H1 (cell line): ENCODE data around the gene COMMD7. TPM values are rescaled to one million over a fixed set of nuclear protein-coding genes. Genes with fewer than 3 reads are reported as not detected.
A peak's percentile ranks its signal among the peaks of the same experiment; 100 is the strongest.

Experiments
- CTCF ChIA-PET: fragments of 300-600 bp; sonication (Branson Sonifier 250); formaldehyde crosslinking; loops from one replicate; lab custom pipeline; 2021; ENCODE audit not compliant: partially characterized antibody; lab: Charles Lee
- POLR2A ChIA-PET: fragments of 300-600 bp; sonication (Branson Sonifier 250); formaldehyde crosslinking; loops from one replicate; lab custom pipeline; 2021; ENCODE audit warnings: inconsistent platforms; ENCODE audit not compliant: partially characterized antibody; lab: Charles Lee
- DNase-seq, 2 experiments: peaks; one replicate each; pipeline versions ENCODE4 v3.0.0 to v3.0.0-alpha.2; 2010 to 2022; ENCODE audit warnings: low spot score in 2 of 2, low read depth in 1 of 2, mixed read lengths in 1 of 2
- FAIRE-seq: peaks from 2 replicates; lab custom pipeline; 2011; peaks lifted over from hg19 to GRCh38; lab: Jason Lieb, UNC
- H2AFZ ChIP-seq: 2 replicates; pipeline ENCODE4 v1.8.1; 2012; ENCODE audit warnings: low read length, inconsistent platforms
- H2AK5ac ChIP-seq: 2 replicates; pipeline ENCODE4 v1.6.1; 2013; ENCODE audit warnings: low read depth, low read length
- H2BK120ac ChIP-seq: replicated peaks from 2 replicates; pipeline ENCODE3; 2013; ENCODE audit warnings: low read depth, low read length, inconsistent platforms
- H2BK12ac ChIP-seq: 2 replicates; pipeline ENCODE4 v1.6.1; 2013; ENCODE audit warnings: low read depth, low read length
- H2BK15ac ChIP-seq: 2 replicates; pipeline ENCODE4 v1.6.1; 2013; ENCODE audit warnings: low read length
- H2BK20ac ChIP-seq: 2 replicates; pipeline ENCODE4 v1.6.1; 2013; ENCODE audit warnings: low read length
- H2BK5ac ChIP-seq: 2 replicates; pipeline ENCODE4 v1.6.1; 2013; ENCODE audit warnings: low read depth, low read length
- H3K14ac ChIP-seq: 2 replicates; pipeline ENCODE4 v1.6.1; 2013; ENCODE audit warnings: inconsistent platforms; ENCODE audit not compliant: insufficient read length
- H3K18ac ChIP-seq: 2 replicates; pipeline ENCODE4 v1.6.1; 2013; ENCODE audit warnings: low read length; ENCODE audit errors: extremely low read depth
- H3K23ac ChIP-seq: 2 replicates; pipeline ENCODE4 v1.6.1; 2013; ENCODE audit warnings: inconsistent platforms; ENCODE audit not compliant: insufficient read length
- H3K23me2 ChIP-seq: 2 replicates; pipeline ENCODE4 v1.6.1; 2013; ENCODE audit warnings: low read depth, low read length
- H3K27ac ChIP-seq: 2 replicates; pipeline ENCODE4 v1.6.1; 2011; ENCODE audit warnings: low read depth, low read length, inconsistent platforms
- H3K27me3 ChIP-seq, 4 experiments: replicated peaks in 1 of 4; 1 replicate in 1 of 4; 2 replicates in 3 of 4; pipeline versions ENCODE4 v1.6.1 to v1.8.1; 2011 to 2013; ENCODE audit warnings: low read length in 3 of 4, mild to moderate bottlenecking in 3 of 4, inconsistent platforms in 2 of 4, mixed read lengths in 2 of 4, moderate library complexity in 1 of 4; ENCODE audit not compliant: control insufficient read depth in 3 of 4, insufficient read depth in 3 of 4; ENCODE audit errors: extremely low read depth in 1 of 4
- H3K36me3 ChIP-seq, 4 experiments: 2 replicates each; pipeline versions ENCODE4 v1.6.1 to v1.8.1; 2011 to 2013; ENCODE audit warnings: mild to moderate bottlenecking in 4 of 4, low read length in 3 of 4, moderate library complexity in 2 of 4, control low read depth in 1 of 4, inconsistent platforms in 1 of 4; ENCODE audit not compliant: insufficient read depth in 4 of 4, control insufficient read depth in 2 of 4
- H3K4ac ChIP-seq: replicated peaks from 2 replicates; pipeline ENCODE3; 2013; ENCODE audit warnings: low read length, low read depth, mixed read lengths, inconsistent platforms; ENCODE audit not compliant: insufficient read length
- H3K4me1 ChIP-seq, 4 experiments: replicated peaks in 1 of 4; 1 replicate in 1 of 4; 2 replicates in 3 of 4; pipeline versions ENCODE4 v1.6.1 to v1.8.1; 2011 to 2013; ENCODE audit warnings: low read length in 3 of 4, inconsistent platforms in 2 of 4, mixed read lengths in 1 of 4; ENCODE audit not compliant: insufficient read depth in 4 of 4, control insufficient read depth in 3 of 4
- H3K4me2 ChIP-seq, 2 experiments: 2 replicates each; pipeline versions ENCODE4 v1.6.1 to v1.8.1; 2011 to 2013; ENCODE audit warnings: low read depth in 2 of 2, low read length in 2 of 2, control low read depth in 1 of 2, inconsistent platforms in 1 of 2, mild to moderate bottlenecking in 1 of 2; ENCODE audit not compliant: insufficient read depth in 1 of 2
- H3K4me3 ChIP-seq, 4 experiments: fragments of 200-600, 300-600 bp in 1 of 4; sonication (generic), shearing (Covaris generic), sonication (Bioruptor Twin) in 1 of 4; 2 replicates each; pipeline versions ENCODE4 v1.5.1 to v1.8.1; 2011 to 2016; ENCODE audit warnings: low read length in 4 of 4, low read depth in 3 of 4, control low read depth in 2 of 4, inconsistent platforms in 2 of 4, mild to moderate bottlenecking in 2 of 4, mixed read lengths in 1 of 4, moderate library complexity in 1 of 4; ENCODE audit not compliant: insufficient read depth in 2 of 4; ENCODE audit errors: extremely low read depth in 1 of 4
- H3K56ac ChIP-seq: replicated peaks from 2 replicates; pipeline ENCODE3; 2013; ENCODE audit warnings: low read depth, mild to moderate bottlenecking, mixed read lengths, low read length, inconsistent platforms; ENCODE audit not compliant: insufficient read length
- H3K79me1 ChIP-seq: 2 replicates; pipeline ENCODE4 v1.6.1; 2013; ENCODE audit warnings: low read depth, low read length, control low read depth
- H3K79me2 ChIP-seq, 2 experiments: 2 replicates each; pipeline versions ENCODE4 v1.6.1 to v1.8.1; 2012 to 2013; ENCODE audit warnings: low read length in 2 of 2, mild to moderate bottlenecking in 2 of 2, inconsistent platforms in 1 of 2; ENCODE audit not compliant: insufficient read depth in 2 of 2, control insufficient read depth in 1 of 2
- H3K9ac ChIP-seq, 4 experiments: replicated peaks in 1 of 4; 1 replicate in 1 of 4; 2 replicates in 3 of 4; pipeline versions ENCODE4 v1.6.1 to v1.8.1; 2011 to 2013; ENCODE audit warnings: low read depth in 3 of 4, low read length in 3 of 4, control low read depth in 2 of 4, mild to moderate bottlenecking in 2 of 4, moderate library complexity in 2 of 4, inconsistent platforms in 1 of 4; ENCODE audit errors: extremely low read depth in 1 of 4
- H3K9me3 ChIP-seq, 2 experiments: 2 replicates each; pipeline versions ENCODE4 v1.6.1 to v1.8.1; 2012 to 2013; ENCODE audit warnings: mild to moderate bottlenecking in 2 of 2, moderate library complexity in 2 of 2, control low read depth in 1 of 2, inconsistent platforms in 1 of 2, low read depth in 1 of 2, low read length in 1 of 2, mixed read lengths in 1 of 2; ENCODE audit not compliant: insufficient read depth in 2 of 2
- H4K20me1 ChIP-seq, 2 experiments: replicated peaks in 1 of 2; 2 replicates each; pipeline versions ENCODE3 to v1.8.1; 2011 to 2013; ENCODE audit warnings: inconsistent platforms in 2 of 2, low read length in 2 of 2, mild to moderate bottlenecking in 1 of 2; ENCODE audit not compliant: insufficient read depth in 2 of 2, control insufficient read depth in 1 of 2
- H4K5ac ChIP-seq: 2 replicates; pipeline ENCODE4 v1.6.1; 2013; ENCODE audit warnings: low read length, low read depth, mixed read lengths, inconsistent platforms; ENCODE audit not compliant: insufficient read length
- H4K8ac ChIP-seq: 2 replicates; pipeline ENCODE4 v1.8.0; 2013; ENCODE audit warnings: mild to moderate bottlenecking, moderate library complexity, low read length, inconsistent platforms; ENCODE audit not compliant: insufficient read depth; ENCODE audit errors: extremely low read depth
- H4K91ac ChIP-seq: replicated peaks from 2 replicates; pipeline ENCODE3; 2013; ENCODE audit warnings: low read length, mixed read lengths, inconsistent platforms; ENCODE audit not compliant: insufficient read length
- E2F6 ChIP-seq: IDR thresholded peaks from 2 replicates; pipeline ENCODE4 v1.6.1; 2012; ENCODE audit warnings: inconsistent platforms
- JUND ChIP-seq: IDR thresholded peaks from 2 replicates; pipeline ENCODE4 v1.6.1; 2011; ENCODE audit warnings: mild to moderate bottlenecking, improper control_type of control experiment, low read length
- NRF1 ChIP-seq: IDR thresholded peaks from 2 replicates; pipeline ENCODE4 v1.6.1; 2011; ENCODE audit warnings: mild to moderate bottlenecking, low read depth, low read length, improper control_type of control experiment
- POLR2A ChIP-seq, 2 experiments: IDR thresholded peaks; 1 replicate in 1 of 2; 2 replicates in 1 of 2; pipeline ENCODE4 v1.6.1; 2011; ENCODE audit warnings: low read depth in 2 of 2, low read length in 2 of 2, mild to moderate bottlenecking in 2 of 2; ENCODE audit errors: control extremely low read depth in 1 of 2
- RFX5 ChIP-seq: IDR thresholded peaks from 2 replicates; pipeline ENCODE4 v1.6.1; 2011; ENCODE audit warnings: low read depth, low read length, improper control_type of control experiment, borderline replicate concordance
- RNF2 ChIP-seq: fragments of 200-900, 300-1000 bp; sonication (generic); IDR thresholded peaks from 2 replicates; pipeline ENCODE4 v1.7.1; 2016; ENCODE audit warnings: borderline replicate concordance, low read depth, mild to moderate bottlenecking, antibody characterized with exemption, low read length; ENCODE audit not compliant: poor library complexity, severe bottlenecking; ENCODE audit errors: missing control alignments
- SRF ChIP-seq: IDR thresholded peaks from 2 replicates; pipeline ENCODE4 v1.6.1; 2011; ENCODE audit warnings: mild to moderate bottlenecking, low read depth, low read length, moderate library complexity
- whole genome bisulfite sequencing, 2 experiments: shearing (Covaris generic) in 1 of 2; methylation state at CpG; one replicate each; pipeline versions ENCODE4 v1.1.6 to v1.1.7; 2013 to 2015; ENCODE audit warnings: low lambda C conversion rate in 2 of 2, mixed read lengths in 2 of 2, inconsistent platforms in 1 of 2, low coverage in 1 of 2, missing lambda C conversion rate in 1 of 2; ENCODE audit not compliant: insufficient replicate concordance in 2 of 2, insufficient coverage in 1 of 2, insufficient read length in 1 of 2; ENCODE audit errors: extremely low coverage in 1 of 2, missing lambda C conversion rate in 1 of 2; 5-methylcytosine and 5-hydroxymethylcytosine counted together
- polyA plus RNA-seq, 7 experiments: library from polyadenylated mRNA; depleted of rRNA in 3 of 7; stranded (reverse) in 5 of 7; unstranded in 2 of 7; fragments of >200 nt in 5 of 7; fragments of 200-250 nt in 2 of 7; gene quantifications; 1 replicate in 5 of 7; 2 replicates in 1 of 7; 4 replicates in 1 of 7; pipeline versions ENCODE4 v1.2.1 to v1.2.3, GENCODE V29; 2011 to 2013; ENCODE audit warnings: missing spikeins in 2 of 7, mixed read lengths in 2 of 7
- total RNA-seq: library from RNA; stranded (reverse); fragmentation: NEBNext Ultra II Directional; extraction: Animal tissue kit (Norgen Biotek cat#: 25700); gene quantifications from 2 replicates; pipeline ENCODE4 v1.2.1, GENCODE V29; 2021

Gene COMMD7
- total and polyA plus RNA-seq, 2 of the 8 experiments (the other 6 are each of a cell fraction or from before 2014, with no cell fraction given) = 39.4 to 48.9 TPM

- H3K14ac ChIP-seq = no peak overlapping the region
- H3K4me3 ChIP-seq = no peak overlapping the region
- no peaks in the 10 kb centered on the region; the same call in 1 of the 2 replicates for H3K79me1 ChIP-seq
- FAIRE-seq (no peak), DNase-seq (no peak)
- no peaks in the 10 kb centered on the region for H3K9me3 ChIP-seq
- no peak overlapping the region for H3K4ac ChIP-seq
- H3K79me2 ChIP-seq = peaks cover 0 to 16% of the 10 kb centered on the region in 2 experiments; a peak in 3 of 4 replicates
- no peak overlapping the region for H4K8ac ChIP-seq
- no peak overlapping the region for H2AK5ac ChIP-seq
- no peak overlapping the region for H3K9ac ChIP-seq
- peaks cover 7 to 31% (median 9%) of the 10 kb centered on the region in 4 experiments; a peak in 7 of 8 replicates for H3K36me3 ChIP-seq
- H2BK5ac ChIP-seq = no peak overlapping the region
- no peaks in the 10 kb centered on the region for H3K23me2 ChIP-seq
- H3K4me2 ChIP-seq = peak overlapping the region in 1 of 2 experiments; percentile 11; a peak in 1 of 4 replicates
- H3K18ac ChIP-seq = no peak overlapping the region
- H2BK120ac ChIP-seq = no peak overlapping the region
- no peak overlapping the region for H3K27ac ChIP-seq
- 80% methylated on average over 2 of the region's 3 CpGs; no CpG with 5 or more reads in 1 of the 2 experiments for WGBS, 2 experiments
- H4K5ac ChIP-seq = no peak overlapping the region
- no peak overlapping the region for H2BK20ac ChIP-seq
- no peak overlapping the region for H4K91ac ChIP-seq
- TF ChIP-seq NRF1 = no peak
- no peak for TF ChIP-seq POLR2A (IDR thresholded peaks at IDR 0.05; ENCODE audit: control extremely low read depth in 1 of 2, low read depth in 2 of 2, low read length in 2 of 2)
- TF ChIP-seq RNF2 = no peak
- TF ChIP-seq JUND = no peak
- no peak for TF ChIP-seq E2F6
- no peak for TF ChIP-seq RFX5
- no peak for TF ChIP-seq SRF
- no peak overlapping the region for H3K56ac ChIP-seq
- H2BK15ac ChIP-seq = no peak overlapping the region
- no peak overlapping the region for H2AFZ ChIP-seq
- no peaks in the 10 kb centered on the region for H3K27me3 ChIP-seq
- no peak overlapping the region for H2BK12ac ChIP-seq
- ChIA-PET CTCF (interaction anchor here (0.6 to 2.6 kb wide), 6 partner anchors 37 to 186 kb away, joined by 3 to 9 read pairs (median 3); partner anchors contain the start of gene COMMD7), POLR2A (interaction anchor here (0.7 to 2.8 kb wide), 4 partner anchors 9 to 204 kb away, joined by 3 to 8 read pairs (median 4); partner anchors contain the start of gene DNMT3B)
- H3K4me1 ChIP-seq = peaks cover 2 to 19% (median 6%) of the 10 kb centered on the region in 4 experiments
- no peak overlapping the region for H3K23ac ChIP-seq
- H4K20me1 ChIP-seq = no peaks in the 10 kb centered on the region
These were observed 36.8 kb downstream of the COMMD7 start for GRCh38 chr20:32706486-32706885.
